SK-N-SH (cell line): ENCODE data around the gene PITHD1. TPM values are rescaled to one million over a fixed set of nuclear protein-coding genes. Genes with fewer than 3 reads are reported as not detected.

Experiments
- CTCF ChIA-PET: fragments of 300-600, 350-600 bp; formaldehyde crosslinking; extraction: SDS; loops from one replicate; lab custom pipeline; 2021; lab: Yijun Ruan, JAX
- POLR2A ChIA-PET: fragments of 350-600 bp; sonication (Branson Sonifier 250); formaldehyde crosslinking; extraction: SDS; loops from one replicate; lab custom pipeline; 2020; ENCODE audit warnings: antibody characterized with exemption, inconsistent platforms; lab: Yijun Ruan, JAX
- DNase-seq: peaks from one replicate; pipeline ENCODE4 v3.0.0; 2012
- H2AFZ ChIP-seq: fragments of 200-600 bp; sonication (generic); 2 replicates; pipeline ENCODE4 v1.8.1; 2016; ENCODE audit warnings: antibody characterized with exemption, mild to moderate bottlenecking, low read depth
- H3F3A ChIP-seq: fragments of 200-600 bp; sonication (generic); replicated peaks from 2 replicates; pipeline ENCODE3; 2016; ENCODE audit warnings: antibody characterized with exemption, mild to moderate bottlenecking; ENCODE audit not compliant: insufficient read depth
- H3K27ac ChIP-seq, 2 experiments: fragments of 200-500 bp in 1 of 2; fragments of 200-600 bp in 1 of 2; sonication (Bioruptor generic) in 1 of 2; sonication (generic), shearing (Covaris generic) in 1 of 2; 2 replicates each; pipeline versions ENCODE4 v1.5.1 to v1.6.1; 2014 to 2016; ENCODE audit warnings: low read depth in 2 of 2, inconsistent platforms in 1 of 2, low read length in 1 of 2, mild to moderate bottlenecking in 1 of 2, mixed read lengths in 1 of 2
- H3K27me3 ChIP-seq: fragments of 200-600 bp; sonication (generic), shearing (Covaris generic); 2 replicates; pipeline ENCODE4 v1.6.1; 2016; ENCODE audit warnings: mixed run types; ENCODE audit not compliant: insufficient read depth
- H3K36me3 ChIP-seq, 2 experiments: fragments of 200-500 bp in 1 of 2; fragments of 200-600 bp in 1 of 2; sonication (Bioruptor generic) in 1 of 2; sonication (generic) in 1 of 2; replicated peaks in 1 of 2; 2 replicates each; pipeline versions ENCODE3 to v1.5.1; 2014 to 2016; ENCODE audit warnings: low read length in 1 of 2, mild to moderate bottlenecking in 1 of 2; ENCODE audit not compliant: insufficient read depth in 2 of 2, control insufficient read depth in 1 of 2
- H3K4me1 ChIP-seq, 2 experiments: fragments of 200-500 bp in 1 of 2; fragments of 200-600 bp in 1 of 2; sonication (Bioruptor generic) in 1 of 2; sonication (generic), shearing (Covaris generic) in 1 of 2; 2 replicates each; pipeline versions ENCODE4 v1.5.1 to v1.6.1; 2014 to 2016; ENCODE audit warnings: low read depth in 1 of 2, low read length in 1 of 2, mixed run types in 1 of 2; ENCODE audit not compliant: insufficient read depth in 2 of 2, control insufficient read depth in 1 of 2
- H3K4me2 ChIP-seq: fragments of 200-600 bp; sonication (generic), shearing (Covaris generic); 2 replicates; pipeline ENCODE4 v1.6.1; 2017; ENCODE audit warnings: mixed run types
- H3K4me3 ChIP-seq, 2 experiments: fragments of 200-500 bp in 1 of 2; fragments of 200-600 bp in 1 of 2; sonication (Bioruptor generic) in 1 of 2; sonication (generic), shearing (Covaris generic) in 1 of 2; 2 replicates each; pipeline versions ENCODE4 v1.5.1 to v1.8.1; 2014 to 2016; ENCODE audit warnings: low read depth in 2 of 2, inconsistent platforms in 1 of 2, low read length in 1 of 2, mild to moderate bottlenecking in 1 of 2, mixed read lengths in 1 of 2, moderate library complexity in 1 of 2
- H3K79me2 ChIP-seq: fragments of 200-600 bp; sonication (generic); 2 replicates; pipeline ENCODE4 v1.8.1; 2017; ENCODE audit warnings: mild to moderate bottlenecking; ENCODE audit not compliant: insufficient read depth
- H3K9ac ChIP-seq: fragments of 200-600 bp; sonication (generic); 2 replicates; pipeline ENCODE4 v1.6.1; 2017; ENCODE audit warnings: mixed run types
- H3K9me2 ChIP-seq: fragments of 200-600 bp; sonication (generic); 2 replicates; pipeline ENCODE4 v1.6.1; 2017; ENCODE audit warnings: mixed run types
- H3K9me3 ChIP-seq: fragments of 200-600 bp; sonication (generic); 2 replicates; pipeline ENCODE4 v1.6.1; 2017; ENCODE audit warnings: mixed run types, mild to moderate bottlenecking, moderate library complexity
- H4K20me1 ChIP-seq: fragments of 200-600 bp; sonication (generic); 2 replicates; pipeline ENCODE4 v1.6.1; 2017; ENCODE audit warnings: mild to moderate bottlenecking, mixed run types; ENCODE audit not compliant: insufficient read depth
- GABPA ChIP-seq: IDR thresholded peaks from 2 replicates; pipeline ENCODE4 v1.4.0; 2012; ENCODE audit warnings: low read depth, mild to moderate bottlenecking
- JUND ChIP-seq: IDR thresholded peaks from 2 replicates; pipeline ENCODE4 v1.4.0; 2012
- RAD21 ChIP-seq: IDR thresholded peaks from 2 replicates; pipeline ENCODE4 v1.6.1; 2012; ENCODE audit warnings: mild to moderate bottlenecking, low read length
- RCOR1 ChIP-seq: fragments of 150-350 bp; IDR thresholded peaks from 2 replicates; pipeline ENCODE4 v1.6.1; 2017; ENCODE audit warnings: antibody characterized with exemption, low read length
- RXRA ChIP-seq: IDR thresholded peaks from 2 replicates; pipeline ENCODE4 v1.4.0; 2012; ENCODE audit warnings: low read depth, mild to moderate bottlenecking, borderline replicate concordance
- TEAD4 ChIP-seq: IDR thresholded peaks from 2 replicates; pipeline ENCODE4 v1.4.0; 2012; ENCODE audit warnings: mild to moderate bottlenecking, borderline replicate concordance; ENCODE audit not compliant: insufficient read depth
- WGBS: methylation state at CpG from one replicate; pipeline ENCODE4 v1.1.6; 2017; ENCODE audit warnings: low lambda C conversion rate; 5-methylcytosine and 5-hydroxymethylcytosine counted together
- polyA plus RNA-seq, 3 experiments: library from polyadenylated mRNA; depleted of rRNA; stranded (reverse); fragments of >200 nt; gene quantifications; 2 replicates each; pipeline ENCODE4 v1.2.3, GENCODE V29; 2012
- TF ChIP-seq, protein P1 (sequence below): IDR thresholded peaks from 2 replicates; pipeline ENCODE4 v1.6.1; 2012; ENCODE audit warnings: mild to moderate bottlenecking, low read depth, low read length, moderate library complexity
- TF ChIP-seq, protein P2 (sequence below): IDR thresholded peaks from 2 replicates; pipeline ENCODE4 v1.4.0; 2012; ENCODE audit warnings: low read depth, borderline replicate concordance
- TF ChIP-seq, protein P3 (sequence below): IDR thresholded peaks from 2 replicates; pipeline ENCODE4; 2012

Gene PITHD1
- polyA plus RNA-seq, 1 of the 3 experiments (the other 2 are of a cell fraction) = 36.3 TPM

DNA sequence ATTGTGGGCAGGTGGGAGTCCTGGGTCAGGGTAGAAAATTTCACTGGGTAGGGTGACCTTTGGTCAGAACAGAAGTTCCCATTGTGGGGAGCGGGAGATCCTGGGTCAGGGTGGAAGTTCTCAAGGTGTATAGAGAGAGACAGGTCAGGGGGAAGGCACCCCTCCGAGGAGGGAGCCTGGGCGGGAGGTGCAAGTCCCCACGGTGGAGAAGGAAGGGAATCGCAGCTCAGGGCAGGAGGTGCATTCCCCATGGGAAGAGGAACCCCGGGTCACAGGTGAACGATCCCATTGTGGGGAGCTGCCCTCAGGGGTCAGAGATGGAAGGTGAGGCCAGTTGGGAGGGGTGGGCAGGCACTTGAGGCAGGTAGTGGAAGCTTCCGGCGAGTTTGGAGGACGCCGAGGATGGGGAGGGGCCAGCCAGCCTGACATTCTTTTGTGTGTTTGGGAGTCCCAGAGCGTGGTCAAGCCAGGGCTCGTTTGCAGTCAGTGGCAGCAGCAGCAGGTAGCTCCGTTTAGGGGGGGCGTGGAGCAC is 13.4 kb downstream of the PITHD1 start:
- CTCF ChIA-PET = interaction anchor here (1.0 to 3.0 kb wide), 6 partner anchors 9 to 125 kb away, joined by 3 to 14 read pairs (median 6); partner anchors contain the start of genes GALE and PITHD1
- H3K9ac ChIP-seq = peak overlapping the region; percentile 86
- DNase-seq = peak; percentile 70
- peaks cover 37% of the 10 kb centered on the region for H3K79me2 ChIP-seq
- TF ChIP-seq JUND (no peak), GABPA (peak; percentile 47; the same call in 1 of the 2 replicates), RXRA (no peak), RAD21 (no peak)
- TF ChIP-seq, protein P1, sequence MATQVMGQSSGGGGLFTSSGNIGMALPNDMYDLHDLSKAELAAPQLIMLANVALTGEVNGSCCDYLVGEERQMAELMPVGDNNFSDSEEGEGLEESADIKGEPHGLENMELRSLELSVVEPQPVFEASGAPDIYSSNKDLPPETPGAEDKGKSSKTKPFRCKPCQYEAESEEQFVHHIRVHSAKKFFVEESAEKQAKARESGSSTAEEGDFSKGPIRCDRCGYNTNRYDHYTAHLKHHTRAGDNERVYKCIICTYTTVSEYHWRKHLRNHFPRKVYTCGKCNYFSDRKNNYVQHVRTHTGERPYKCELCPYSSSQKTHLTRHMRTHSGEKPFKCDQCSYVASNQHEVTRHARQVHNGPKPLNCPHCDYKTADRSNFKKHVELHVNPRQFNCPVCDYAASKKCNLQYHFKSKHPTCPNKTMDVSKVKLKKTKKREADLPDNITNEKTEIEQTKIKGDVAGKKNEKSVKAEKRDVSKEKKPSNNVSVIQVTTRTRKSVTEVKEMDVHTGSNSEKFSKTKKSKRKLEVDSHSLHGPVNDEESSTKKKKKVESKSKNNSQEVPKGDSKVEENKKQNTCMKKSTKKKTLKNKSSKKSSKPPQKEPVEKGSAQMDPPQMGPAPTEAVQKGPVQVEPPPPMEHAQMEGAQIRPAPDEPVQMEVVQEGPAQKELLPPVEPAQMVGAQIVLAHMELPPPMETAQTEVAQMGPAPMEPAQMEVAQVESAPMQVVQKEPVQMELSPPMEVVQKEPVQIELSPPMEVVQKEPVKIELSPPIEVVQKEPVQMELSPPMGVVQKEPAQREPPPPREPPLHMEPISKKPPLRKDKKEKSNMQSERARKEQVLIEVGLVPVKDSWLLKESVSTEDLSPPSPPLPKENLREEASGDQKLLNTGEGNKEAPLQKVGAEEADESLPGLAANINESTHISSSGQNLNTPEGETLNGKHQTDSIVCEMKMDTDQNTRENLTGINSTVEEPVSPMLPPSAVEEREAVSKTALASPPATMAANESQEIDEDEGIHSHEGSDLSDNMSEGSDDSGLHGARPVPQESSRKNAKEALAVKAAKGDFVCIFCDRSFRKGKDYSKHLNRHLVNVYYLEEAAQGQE = no peak
- TF ChIP-seq, protein P2, sequence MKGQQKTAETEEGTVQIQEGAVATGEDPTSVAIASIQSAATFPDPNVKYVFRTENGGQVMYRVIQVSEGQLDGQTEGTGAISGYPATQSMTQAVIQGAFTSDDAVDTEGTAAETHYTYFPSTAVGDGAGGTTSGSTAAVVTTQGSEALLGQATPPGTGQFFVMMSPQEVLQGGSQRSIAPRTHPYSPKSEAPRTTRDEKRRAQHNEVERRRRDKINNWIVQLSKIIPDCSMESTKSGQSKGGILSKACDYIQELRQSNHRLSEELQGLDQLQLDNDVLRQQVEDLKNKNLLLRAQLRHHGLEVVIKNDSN = no peak
- TF ChIP-seq, all 33 proteins: peak for 1
- peak overlapping the region; percentile 73 to 91 for H3K27ac ChIP-seq
- peaks cover 34 to 44% of the 10 kb centered on the region in 2 experiments for H3K36me3 ChIP-seq
- H3K4me2 ChIP-seq = peak overlapping the region; percentile 100
- no peaks in the 10 kb centered on the region for H3K9me3 ChIP-seq
- peak overlapping the region; percentile 63; the same call in 1 of the 2 replicates for H2AFZ ChIP-seq
- H3K4me1 ChIP-seq = peaks cover 6 to 21% of the 10 kb centered on the region in 2 experiments; a peak in 3 of 4 replicates
- no peaks in the 10 kb centered on the region for H3K9me2 ChIP-seq
- peaks cover 25% of the 10 kb centered on the region for H3F3A ChIP-seq
- no peaks in the 10 kb centered on the region for H3K27me3 ChIP-seq
- WGBS = 5% methylated on average over 12 of the region's 15 CpGs
- POLR2A ChIA-PET = interaction anchor here (0.9 to 2.3 kb wide), 6 partner anchors 10 to 48 kb away, joined by 3 to 17 read pairs (median 4); partner anchors contain the start of genes ELOA, GALE and PITHD1
- no peaks in the 10 kb centered on the region for H4K20me1 ChIP-seq
- peak overlapping the region; percentile 97 to 98 for H3K4me3 ChIP-seq

DNA sequence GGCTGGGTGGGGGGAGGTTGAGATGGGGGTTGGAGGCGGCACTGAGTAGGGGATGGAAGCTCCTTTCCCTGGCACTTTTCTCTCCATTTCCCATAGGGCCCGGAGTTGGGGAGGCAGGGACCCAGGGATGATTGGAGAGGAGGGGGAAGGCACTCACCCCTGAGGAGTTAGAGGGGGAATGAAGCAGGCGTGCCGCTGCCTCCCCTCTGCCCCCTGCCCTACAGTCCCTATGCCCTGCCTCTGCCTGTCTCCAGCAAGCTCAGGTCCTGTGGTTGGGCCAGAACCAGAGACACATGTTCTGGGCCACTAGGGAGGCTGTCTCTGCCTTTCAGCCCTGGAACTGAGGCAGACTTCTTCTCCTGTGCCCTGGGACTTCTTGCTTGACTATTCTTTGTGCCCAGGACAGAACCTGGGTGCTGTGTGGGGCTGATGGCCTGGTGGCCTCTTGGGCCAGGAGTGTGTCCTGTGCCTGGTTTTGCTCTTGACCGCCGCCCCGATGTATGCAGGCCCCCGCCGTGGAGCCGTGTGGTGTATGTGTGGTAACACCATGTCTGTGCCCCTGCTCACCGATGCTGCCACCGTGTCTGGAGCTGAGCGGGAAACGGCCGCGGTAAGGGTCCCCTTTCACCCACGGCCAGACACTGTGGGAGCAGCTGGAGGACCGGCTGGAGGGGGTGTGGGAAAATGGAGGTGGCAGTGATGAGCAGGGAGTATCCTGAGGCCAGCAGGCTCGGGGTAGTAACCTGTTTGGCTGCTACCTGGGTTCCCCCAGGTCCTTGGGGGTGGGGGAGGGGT is 14.1 kb downstream of the PITHD1 start:
- peak overlapping the region; percentile 20 to 53; a peak in 3 of 4 replicates for H3K27ac ChIP-seq
- DNase-seq = peak; percentile 44

More for the DNA sequence above, 14.1 kb downstream of the PITHD1 start:
- CTCF ChIA-PET = interaction anchor here (1.0 to 3.0 kb wide), 7 partner anchors 12 to 125 kb away, joined by 3 to 14 read pairs (median 4); partner anchors contain the start of genes FUCA1 and PITHD1
- Histone ChIP-seq H3K4me1 (peaks cover 6 to 21% of the 10 kb centered on the region in 2 experiments; a peak in 3 of 4 replicates), H3K4me3 (peak overlapping the region; percentile 97 to 98), H3K9me2 (no peaks in the 10 kb centered on the region), H3K36me3 (peaks cover 29 to 44% of the 10 kb centered on the region in 2 experiments), H3K9ac (peak overlapping the region; percentile 86; the same call in 1 of the 2 replicates), H3F3A (peaks cover 25% of the 10 kb centered on the region), H4K20me1 (no peaks in the 10 kb centered on the region), H3K4me2 (peak overlapping the region; percentile 100), H2AFZ (no peak overlapping the region), H3K79me2 (peaks cover 34% of the 10 kb centered on the region), H3K9me3 (no peaks in the 10 kb centered on the region), H3K27me3 (no peaks in the 10 kb centered on the region)
- TF ChIP-seq TEAD4 (no peak), RCOR1 (no peak)
- TF ChIP-seq, protein P1 = no peak
- TF ChIP-seq, protein P3, sequence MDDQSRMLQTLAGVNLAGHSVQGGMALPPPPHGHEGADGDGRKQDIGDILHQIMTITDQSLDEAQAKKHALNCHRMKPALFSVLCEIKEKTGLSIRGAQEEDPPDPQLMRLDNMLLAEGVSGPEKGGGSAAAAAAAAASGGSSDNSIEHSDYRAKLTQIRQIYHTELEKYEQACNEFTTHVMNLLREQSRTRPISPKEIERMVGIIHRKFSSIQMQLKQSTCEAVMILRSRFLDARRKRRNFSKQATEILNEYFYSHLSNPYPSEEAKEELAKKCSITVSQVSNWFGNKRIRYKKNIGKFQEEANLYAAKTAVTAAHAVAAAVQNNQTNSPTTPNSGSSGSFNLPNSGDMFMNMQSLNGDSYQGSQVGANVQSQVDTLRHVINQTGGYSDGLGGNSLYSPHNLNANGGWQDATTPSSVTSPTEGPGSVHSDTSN = no peak; the same call in 1 of the 2 replicates
- WGBS = 19% methylated on average over 16 of the region's 19 CpGs
- POLR2A ChIA-PET = interaction anchor here (1.0 to 2.3 kb wide), 4 partner anchors 9 to 29 kb away, joined by 3 to 17 read pairs (median 6); partner anchors contain the start of genes GALE and PITHD1
